CD4-positive, CD25-positive, alpha-beta regulatory T cell (primary cell): ENCODE measurements around the gene MX1. TPM values are rescaled to one million over a fixed set of nuclear protein-coding genes. Genes with fewer than 3 reads are reported as not detected.
"Not testable (repeated sequence)": the region's sequence is repeated elsewhere in the genome, so short reads cannot be mapped to it uniquely, and the experiment has no call there.

Experiments used
- ATAC-seq, 2 donors: fragments of 150-1000 bp; cut with Tn5 transposase; one replicate each; pipeline ENCODE4 v1.10.0; 2021; ENCODE audit warnings: low read depth in 2 of 2, moderate number of reproducible peaks in 2 of 2, moderate library complexity in 1 of 2
- DNase-seq, 3 donors: peaks; one replicate each; pipeline versions ENCODE4 v3.0.0 to v3.0.0-alpha.2; 2012 to 2022; ENCODE audit warnings: mixed read lengths in 1 of 3
- H3K27ac ChIP-seq: one replicate; pipeline ENCODE4 v1.7.0; 2013; ENCODE audit warnings: mild to moderate bottlenecking, low read length; ENCODE audit not compliant: insufficient read depth, poor library complexity, severe bottlenecking
- H3K27me3 ChIP-seq: one replicate; pipeline ENCODE4 v1.7.0; 2013; ENCODE audit warnings: low read length; ENCODE audit not compliant: control insufficient read depth, insufficient read depth
- H3K36me3 ChIP-seq: one replicate; pipeline ENCODE4 v1.7.0; 2013; ENCODE audit warnings: mild to moderate bottlenecking, low read length, moderate library complexity; ENCODE audit not compliant: control insufficient read depth, insufficient read depth
- H3K4me1 ChIP-seq: 2 replicates; pipeline ENCODE4 v1.7.0; 2013; ENCODE audit warnings: mild to moderate bottlenecking, low read length; ENCODE audit not compliant: insufficient read depth, control insufficient read depth, poor library complexity, severe bottlenecking
- H3K4me3 ChIP-seq: one replicate; pipeline ENCODE4 v1.7.0; 2013; ENCODE audit warnings: low read depth, mild to moderate bottlenecking, low read length, moderate library complexity
- H3K9me3 ChIP-seq, 2 experiments: 1 replicate in 1 of 2; 2 replicates in 1 of 2; pipeline ENCODE4 v1.7.0; 2013; ENCODE audit warnings: low read length in 2 of 2, mild to moderate bottlenecking in 1 of 2, moderate library complexity in 1 of 2; ENCODE audit not compliant: control insufficient read depth in 2 of 2
- H3K27ac Mint-ChIP-seq, 3 donors: one replicate each; pipeline ENCODE4 v1.8.0; 2020 to 2022; ENCODE audit warnings: mild to moderate bottlenecking in 3 of 3, mixed read lengths in 3 of 3, moderate library complexity in 2 of 3
- H3K27me3 Mint-ChIP-seq: one replicate; pipeline ENCODE4 v1.8.0; 2022; ENCODE audit warnings: mild to moderate bottlenecking, mixed read lengths
- H3K36me3 Mint-ChIP-seq: one replicate; pipeline ENCODE4 v1.8.0; 2020; ENCODE audit warnings: mixed read lengths
- H3K4me1 Mint-ChIP-seq, 4 donors: one replicate each; pipeline ENCODE4 v1.8.0; 2020 to 2022; ENCODE audit warnings: mixed read lengths in 4 of 4, mild to moderate bottlenecking in 1 of 4
- H3K4me3 Mint-ChIP-seq, 4 donors: one replicate each; pipeline ENCODE4 v1.8.0; 2020 to 2022; ENCODE audit warnings: mild to moderate bottlenecking in 4 of 4, mixed read lengths in 4 of 4, moderate library complexity in 3 of 4
- H3K9me3 Mint-ChIP-seq, 7 donors: one replicate each; pipeline ENCODE4 v1.8.0; 2020 to 2022; ENCODE audit warnings: mixed read lengths in 7 of 7, mild to moderate bottlenecking in 3 of 7, moderate library complexity in 2 of 7
- polyA plus RNA-seq, 4 donors: library from polyadenylated mRNA; unstranded; fragments of 300-500 nt; fragmentation: Illumina TruSeq; gene quantifications; one replicate each; pipeline ENCODE4 v1.2.3, GENCODE V29; 2021
- total RNA-seq: library from RNA; stranded (reverse); gene quantifications from one replicate; pipeline ENCODE4 v1.2.3, GENCODE V29; 2022

Gene MX1
- total and polyA plus RNA-seq, 5 donors from 2014 or later, result 82.5 to 137 (median 95.2) TPM

GRCh38 chr21:41407541-41408460, 18.2 kb upstream of the MX1 start:
- Histone ChIP-seq H3K4me3 (no peak overlapping the region), H3K9me3 (peaks cover 2 to 5% of the 10 kb centered on the region in 2 experiments), H3K36me3 (peaks cover 46% of the 10 kb centered on the region), H3K27me3 (no peaks in the 10 kb centered on the region), H3K27ac (no peak overlapping the region), H3K4me1 (no peaks in the 10 kb centered on the region)
- no peak for ATAC-seq
- Mint-ChIP-seq H3K4me3 (no peak overlapping the region), H3K9me3 (peaks cover 0 to 17% (median 7%) of the 10 kb centered on the region in 7 donors), H3K36me3 (peaks cover 57% of the 10 kb centered on the region), H3K27me3 (peaks cover 10% of the 10 kb centered on the region), H3K27ac (peak overlapping the region in 1 of 3 donors; percentile 60), H3K4me1 (peaks cover 0 to 7% (median 4%) of the 10 kb centered on the region in 4 donors)
- no peak for DNase-seq

- DNase-seq, result no peak
These were observed 15.7 kb upstream of the MX1 start for GRCh38 chr21:41410361-41410760.

GRCh38 chr21:41410767-41411448, 15.1 kb upstream of the MX1 start:
- Mint-ChIP-seq H3K27me3 (peaks cover 10% of the 10 kb centered on the region), H3K4me3 (no peak overlapping the region), H3K27ac (no peak overlapping the region), H3K36me3 (peaks cover 44% of the 10 kb centered on the region), H3K9me3 (peaks cover 0 to 31% (median 11%) of the 10 kb centered on the region in 7 donors), H3K4me1 (peaks cover 0 to 7% (median 4%) of the 10 kb centered on the region in 4 donors)
- H3K4me3 ChIP-seq, result no peak overlapping the region
- H3K4me1 ChIP-seq, result no peaks in the 10 kb centered on the region
- no peak overlapping the region for H3K27ac ChIP-seq
- no peak for DNase-seq
- H3K9me3 ChIP-seq, result peaks cover 6 to 8% of the 10 kb centered on the region in 2 experiments
- no peaks in the 10 kb centered on the region for H3K27me3 ChIP-seq
- ATAC-seq, result no peak
- peaks cover 30% of the 10 kb centered on the region for H3K36me3 ChIP-seq

More at GRCh38 chr21:41410361-41410760, 15.7 kb upstream of the MX1 start:
- no peak for ATAC-seq
- Histone ChIP-seq H3K27me3 (no peaks in the 10 kb centered on the region), H3K36me3 (peaks cover 30% of the 10 kb centered on the region), H3K4me3 (no peak overlapping the region), H3K4me1 (no peaks in the 10 kb centered on the region), H3K9me3 (peaks cover 6 to 8% of the 10 kb centered on the region in 2 experiments), H3K27ac (no peak overlapping the region)
- H3K4me1 Mint-ChIP-seq, result peaks cover 0 to 7% (median 4%) of the 10 kb centered on the region in 4 donors
- peaks cover 10% of the 10 kb centered on the region for H3K27me3 Mint-ChIP-seq
- no peak overlapping the region for H3K27ac Mint-ChIP-seq
- peaks cover 44% of the 10 kb centered on the region for H3K36me3 Mint-ChIP-seq
- peaks cover 0 to 31% (median 11%) of the 10 kb centered on the region in 7 donors for H3K9me3 Mint-ChIP-seq
- no peak overlapping the region for H3K4me3 Mint-ChIP-seq

GRCh38 chr21:41411449-41412089, 14.5 kb upstream of the MX1 start:
- Histone ChIP-seq H3K9me3 (peaks cover 6 to 8% of the 10 kb centered on the region in 2 experiments), H3K4me1 (no peaks in the 10 kb centered on the region), H3K4me3 (no peak overlapping the region), H3K27me3 (no peaks in the 10 kb centered on the region), H3K36me3 (peaks cover 30% of the 10 kb centered on the region), H3K27ac (no peak overlapping the region)
- H3K4me1 Mint-ChIP-seq, result peaks cover 0 to 7% (median 4%) of the 10 kb centered on the region in 4 donors
- DNase-seq, result peak in 1 of 3 donors; percentile 35
- peak overlapping the region in 1 of 3 donors; percentile 27 for H3K27ac Mint-ChIP-seq
- no peak overlapping the region for H3K4me3 Mint-ChIP-seq
- H3K9me3 Mint-ChIP-seq, result peaks cover 0 to 31% (median 11%) of the 10 kb centered on the region in 7 donors
- peaks cover 10% of the 10 kb centered on the region for H3K27me3 Mint-ChIP-seq
- peaks cover 38% of the 10 kb centered on the region for H3K36me3 Mint-ChIP-seq
- ATAC-seq, result peak; percentile 50 to 80

- H3K36me3 ChIP-seq, H3K27me3 ChIP-seq, DNase-seq, H3K27ac ChIP-seq, H3K4me1 ChIP-seq, ATAC-seq, H3K9me3 ChIP-seq, H3K27me3 Mint-ChIP-seq, H3K36me3 Mint-ChIP-seq, H3K4me3 ChIP-seq: not testable (repeated sequence)
- Mint-ChIP-seq H3K27ac (peak overlapping the region in 1 of 3 donors; percentile 88), H3K9me3 (peaks cover 0 to 28% (median 4%) of the 10 kb centered on the region in 7 donors), H3K4me1 (peaks cover 0 to 25% (median 11%) of the 10 kb centered on the region in 4 donors), H3K4me3 (peak overlapping the region in 2 of 4 donors; percentile 9 to 17)
These were observed 8.5 kb upstream of the MX1 start for GRCh38 chr21:41417505-41417904.

GRCh38 chr21:41418393-41418792, 7.6 kb upstream of the MX1 start:
- DNase-seq (no peak), ATAC-seq (no peak)
- Histone ChIP-seq H3K27ac (no peak overlapping the region), H3K36me3 (no peaks in the 10 kb centered on the region), H3K4me3 (no peak overlapping the region), H3K9me3 (no peaks in the 10 kb centered on the region), H3K4me1 (peaks cover 8% of the 10 kb centered on the region), H3K27me3 (no peaks in the 10 kb centered on the region)
- Mint-ChIP-seq H3K27me3 (no peaks in the 10 kb centered on the region), H3K4me3 (peak overlapping the region in 3 of 4 donors; percentile 9 to 61 (median 56)), H3K9me3 (peaks cover 0 to 19% (median 4%) of the 10 kb centered on the region in 7 donors), H3K4me1 (peaks cover 1 to 34% (median 13%) of the 10 kb centered on the region in 4 donors), H3K36me3 (no peaks in the 10 kb centered on the region), H3K27ac (peak overlapping the region; percentile 66 to 89 (median 77))

- no peak overlapping the region for H3K4me3 ChIP-seq
- H3K9me3 ChIP-seq, result no peaks in the 10 kb centered on the region
- Mint-ChIP-seq H3K4me1 (peaks cover 3 to 41% (median 18%) of the 10 kb centered on the region in 4 donors), H3K36me3 (no peaks in the 10 kb centered on the region), H3K9me3 (peaks cover 0 to 15% (median 0%) of the 10 kb centered on the region in 7 donors), H3K4me3 (peak overlapping the region; percentile 90 to 93 (median 93)), H3K27ac (peak overlapping the region; percentile 70 to 98 (median 89)), H3K27me3 (no peaks in the 10 kb centered on the region)
- no peak for ATAC-seq
- no peak for DNase-seq
- H3K4me1 ChIP-seq, result peaks cover 14% of the 10 kb centered on the region
- H3K27ac ChIP-seq, result no peak overlapping the region
- H3K27me3 ChIP-seq, result no peaks in the 10 kb centered on the region
- H3K36me3 ChIP-seq, result no peaks in the 10 kb centered on the region
These were observed 6.9 kb upstream of the MX1 start for GRCh38 chr21:41418956-41419680.
